GM21423 (cell line): ENCODE measurements around the gene MAGI2.

Experiments
- ATAC-seq: cut with Tn5 transposase; IDR thresholded peaks from one replicate; pipeline ENCODE4 v1.9.1; 2021; ENCODE audit warnings: mild to moderate bottlenecking, moderate library complexity; ENCODE audit not compliant: unreplicated experiment

The MAGI2 gene

GRCh38 chr7:79308192-79308591, 145.3 kb downstream of the MAGI2 start:
- no peak for ATAC-seq

GRCh38 chr7:79307376-79307775, 146.1 kb downstream of the MAGI2 start:
- ATAC-seq = no peak

- ATAC-seq = no peak
Measured at GRCh38 chr7:79304711-79305110, 148.8 kb downstream of the MAGI2 start.

GRCh38 chr7:79302293-79302692, 151.2 kb downstream of the MAGI2 start:
- ATAC-seq = no peak

GRCh38 chr7:79301419-79301818, 152.0 kb downstream of the MAGI2 start:
- ATAC-seq = no peak

- no peak for ATAC-seq
Measured at GRCh38 chr7:79300573-79300972, 152.9 kb downstream of the MAGI2 start.

- no peak for ATAC-seq
Measured at GRCh38 chr7:79298145-79298760, 155.2 kb downstream of the MAGI2 start.

- ATAC-seq = no peak
Measured at GRCh38 chr7:79296553-79297320, 156.7 kb downstream of the MAGI2 start.

- ATAC-seq = no peak
Measured at GRCh38 chr7:79293655-79294142, 159.8 kb downstream of the MAGI2 start.

GRCh38 chr7:79292834-79293233, 160.6 kb downstream of the MAGI2 start:
- no peak for ATAC-seq

- ATAC-seq = no peak
Measured at GRCh38 chr7:79291498-79291865, 162.0 kb downstream of the MAGI2 start.

GRCh38 chr7:79290841-79291497, 162.5 kb downstream of the MAGI2 start:
- no peak for ATAC-seq

GRCh38 chr7:79290398-79290797, 163.1 kb downstream of the MAGI2 start:
- ATAC-seq = no peak

GRCh38 chr7:79288655-79289054, 164.8 kb downstream of the MAGI2 start:
- no peak for ATAC-seq

GRCh38 chr7:79287981-79288380, 165.5 kb downstream of the MAGI2 start:
- ATAC-seq = no peak

GRCh38 chr7:79286181-79286580, 167.3 kb downstream of the MAGI2 start:
- no peak for ATAC-seq

GRCh38 chr7:79285756-79286155, 167.7 kb downstream of the MAGI2 start:
- ATAC-seq = no peak

- no peak for ATAC-seq
Measured at GRCh38 chr7:79284211-79284610, 169.3 kb downstream of the MAGI2 start.

- ATAC-seq = no peak
Measured at GRCh38 chr7:79282882-79283602, 170.4 kb downstream of the MAGI2 start.

GRCh38 chr7:79282070-79282694, 171.3 kb downstream of the MAGI2 start:
- ATAC-seq = no peak

GRCh38 chr7:79281426-79281825, 172.0 kb downstream of the MAGI2 start:
- ATAC-seq = no peak
